Heart left ventricle (tissue), 13 donors: ENCODE results near the gene MSH3.

ENCODE experiments used
- CTCF ChIP-seq, 12 donors: fragments of 200-600 bp; sonication (generic) in 4 of 12; IDR thresholded peaks; one replicate each; pipeline versions ENCODE4 v1.5.0 to v1.8.0; 2018 to 2022; ENCODE audit warnings: antibody characterized with exemption in 12 of 12, mild to moderate bottlenecking in 5 of 12
- POLR2A ChIP-seq, 2 donors: fragments of 450-650 bp; IDR thresholded peaks; one replicate each; pipeline ENCODE4 v1.6.1; 2017; ENCODE audit warnings: antibody characterized with exemption in 2 of 2, mild to moderate bottlenecking in 2 of 2, moderate library complexity in 2 of 2
- donor health status: ischemic (EF 13 %, LVEDD 7.1; RV severe dilation, severe dysfunction).
- donor health status: DM: no; HTN: yes; CAD: no.
- donor health status: DM: no; HTN: no; CAD: no.
- donor health status: ischemic (EF 25% LVEDD 6.9; RV normal size, moderate dysfunction).
- donor health status: ischemic (EF 25% LVEDD 5.7; RV mildly dilated, moderate dysfunction).
- donor health status: ischemic (EF 35%, LVEDD 5.7; RV mildly dilated, moderate dysfunction).
- donor health status: nonischemic (EF 11% LVEDD 7.7; RV severe dilation, severe dysfunction).
- donor health status: DM: yes; HTN: yes; CAD: no.
- donor health status: PGD.
- donor health status: ischemic (EF 29% LVEDD 5.4; RV normal size, mild dysfunction).
- donor health status: nonischemic (EF 23%, LVEDD 6.1; RV moderate dilation, normal function).

GRCh38 chr5:80784451-80784850 is 130.0 kb downstream of the MSH3 start:
- TF ChIP-seq POLR2A (IDR thresholded peaks at IDR 0.05) (no peak), CTCF (IDR thresholded peaks at IDR 0.05) (no peak)
